B cell (primary cell): ENCODE data around the gene AFF2.

Experiments
- EZH2 ChIP-seq: IDR thresholded peaks from 2 replicates; pipeline ENCODE4 v1.6.1; 2012; ENCODE audit warnings: borderline replicate concordance, low read depth, mild to moderate bottlenecking, moderate library complexity, low read length; ENCODE audit not compliant: insufficient read depth, poor library complexity, severe bottlenecking
- TF ChIP-seq, protein P1 (sequence below): fragments of 200-600 bp; IDR thresholded peaks from one replicate; pipeline ENCODE4 v1.8.0; 2022; ENCODE audit warnings: antibody characterized with exemption, mild to moderate bottlenecking

DNA sequence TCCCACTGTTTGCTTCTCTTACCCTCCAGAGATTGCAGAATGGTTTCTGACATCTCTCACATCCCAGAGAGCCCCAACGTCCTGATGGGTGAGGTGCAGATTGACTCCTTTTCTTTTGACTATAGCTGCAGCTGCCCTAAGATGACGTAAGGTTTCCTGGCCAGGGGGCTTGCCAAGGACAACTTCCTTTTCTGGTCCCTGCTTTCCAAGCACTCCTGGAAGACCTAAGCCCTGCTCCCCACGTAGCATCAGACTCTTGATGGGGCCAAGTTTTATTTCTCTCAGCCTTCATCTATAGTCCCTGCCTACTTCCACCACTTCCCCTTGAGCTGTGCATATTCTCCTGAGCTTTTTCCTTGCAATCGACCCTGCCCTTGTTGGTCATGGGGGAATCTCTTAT, 507.0 kb downstream of the AFF2 start:
- no peak for TF ChIP-seq EZH2
- TF ChIP-seq, protein P1, sequence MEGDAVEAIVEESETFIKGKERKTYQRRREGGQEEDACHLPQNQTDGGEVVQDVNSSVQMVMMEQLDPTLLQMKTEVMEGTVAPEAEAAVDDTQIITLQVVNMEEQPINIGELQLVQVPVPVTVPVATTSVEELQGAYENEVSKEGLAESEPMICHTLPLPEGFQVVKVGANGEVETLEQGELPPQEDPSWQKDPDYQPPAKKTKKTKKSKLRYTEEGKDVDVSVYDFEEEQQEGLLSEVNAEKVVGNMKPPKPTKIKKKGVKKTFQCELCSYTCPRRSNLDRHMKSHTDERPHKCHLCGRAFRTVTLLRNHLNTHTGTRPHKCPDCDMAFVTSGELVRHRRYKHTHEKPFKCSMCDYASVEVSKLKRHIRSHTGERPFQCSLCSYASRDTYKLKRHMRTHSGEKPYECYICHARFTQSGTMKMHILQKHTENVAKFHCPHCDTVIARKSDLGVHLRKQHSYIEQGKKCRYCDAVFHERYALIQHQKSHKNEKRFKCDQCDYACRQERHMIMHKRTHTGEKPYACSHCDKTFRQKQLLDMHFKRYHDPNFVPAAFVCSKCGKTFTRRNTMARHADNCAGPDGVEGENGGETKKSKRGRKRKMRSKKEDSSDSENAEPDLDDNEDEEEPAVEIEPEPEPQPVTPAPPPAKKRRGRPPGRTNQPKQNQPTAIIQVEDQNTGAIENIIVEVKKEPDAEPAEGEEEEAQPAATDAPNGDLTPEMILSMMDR, result no peak
